Liver (tissue), 9 donors: Measurements from ENCODE around the gene CCDC201. TPM values are rescaled to one million over a fixed set of nuclear protein-coding genes. Genes with fewer than 3 reads are reported as not detected.
A peak's percentile ranks its signal among the peaks of the same experiment; 100 is the strongest.

Experiments
- DNase-seq: peaks from one replicate; pipeline ENCODE4 v3.0.0-alpha.2; 2017; ENCODE audit warnings: low spot score
- H3K27ac ChIP-seq, 2 donors: one replicate each; pipeline ENCODE4 v1.7.0; 2013; ENCODE audit warnings: inconsistent platforms in 2 of 2, low read length in 2 of 2, control low read depth in 1 of 2, low read depth in 1 of 2, mild to moderate bottlenecking in 1 of 2
- H3K27me3 ChIP-seq, 4 donors: one replicate each; pipeline versions ENCODE4 v1.6.1 to v1.7.0; 2013; ENCODE audit warnings: low read length in 3 of 4, inconsistent platforms in 1 of 4, mild to moderate bottlenecking in 1 of 4, moderate library complexity in 1 of 4; ENCODE audit not compliant: control insufficient read depth in 4 of 4, insufficient read depth in 4 of 4
- H3K36me3 ChIP-seq, 4 donors: one replicate each; pipeline versions ENCODE4 v1.6.1 to v1.7.0; 2013; ENCODE audit warnings: low read length in 3 of 4, mild to moderate bottlenecking in 3 of 4, low read depth in 1 of 4, moderate library complexity in 1 of 4; ENCODE audit not compliant: control insufficient read depth in 4 of 4, insufficient read depth in 3 of 4
- H3K4me1 ChIP-seq, 4 donors: one replicate each; pipeline versions ENCODE4 v1.6.1 to v1.7.0; 2013; ENCODE audit warnings: low read length in 3 of 4, mild to moderate bottlenecking in 3 of 4, moderate library complexity in 1 of 4; ENCODE audit not compliant: control insufficient read depth in 4 of 4, insufficient read depth in 4 of 4
- H3K4me3 ChIP-seq, 3 donors: one replicate each; pipeline versions ENCODE4 v1.6.1 to v1.7.0; 2013; ENCODE audit warnings: low read length in 3 of 3, control low read depth in 1 of 3, low read depth in 1 of 3, mild to moderate bottlenecking in 1 of 3
- H3K9ac ChIP-seq, 2 donors: one replicate each; pipeline ENCODE4 v1.7.0; 2013; ENCODE audit warnings: low read length in 2 of 2, mild to moderate bottlenecking in 2 of 2, moderate library complexity in 2 of 2, control low read depth in 1 of 2, low read depth in 1 of 2
- H3K9me3 ChIP-seq, 4 donors: one replicate each; pipeline versions ENCODE4 v1.6.1 to v1.7.0; 2013; ENCODE audit warnings: low read length in 3 of 4; ENCODE audit not compliant: control insufficient read depth in 4 of 4
- ATF3 ChIP-seq: IDR thresholded peaks from 2 replicates; pipeline ENCODE4 v1.6.1; 2016; ENCODE audit warnings: antibody characterized with exemption
- CTCF ChIP-seq: fragments of 150-350 bp; IDR thresholded peaks from 2 replicates; pipeline ENCODE4 v1.5.1; 2017; ENCODE audit warnings: improper control_type of control experiment, low read depth, low read length; ENCODE audit not compliant: missing input control
- EGR1 ChIP-seq, 2 donors: IDR thresholded peaks; 2 replicates each; pipeline ENCODE4 v1.6.1; 2016 to 2018; ENCODE audit warnings: antibody characterized with exemption in 2 of 2, low read depth in 2 of 2
- FOXA1 ChIP-seq: IDR thresholded peaks from 2 replicates; pipeline ENCODE4 v1.6.1; 2016; ENCODE audit warnings: antibody characterized with exemption
- FOXA2 ChIP-seq: IDR thresholded peaks from 2 replicates; pipeline ENCODE4 v1.6.1; 2016; ENCODE audit warnings: antibody characterized with exemption
- GABPA ChIP-seq, 2 donors: IDR thresholded peaks in 1 of 2; conservative IDR thresholded peaks in 1 of 2; 2 replicates each; pipeline ENCODE4 v1.6.1; 2016; ENCODE audit warnings: antibody characterized with exemption in 2 of 2, mild to moderate bottlenecking in 1 of 2, moderate library complexity in 1 of 2
- HNF4A ChIP-seq, 2 donors: conservative IDR thresholded peaks; 2 replicates each; pipeline ENCODE4 v1.6.1; 2016; ENCODE audit warnings: antibody characterized with exemption in 2 of 2, mild to moderate bottlenecking in 2 of 2
- HNF4G ChIP-seq: IDR thresholded peaks from 2 replicates; pipeline ENCODE4 v1.6.1; 2016; ENCODE audit warnings: antibody characterized with exemption
- JUND ChIP-seq, 2 donors: IDR thresholded peaks; 2 replicates each; pipeline ENCODE4 v1.6.1; 2016; ENCODE audit warnings: antibody characterized with exemption in 2 of 2
- NR2F2 ChIP-seq: IDR thresholded peaks from 2 replicates; pipeline ENCODE4 v1.6.1; 2016; ENCODE audit warnings: antibody characterized with exemption
- RAD21 ChIP-seq, 2 donors: IDR thresholded peaks; 2 replicates each; pipeline ENCODE4 v1.6.1; 2016; ENCODE audit warnings: antibody characterized with exemption in 2 of 2, mild to moderate bottlenecking in 2 of 2
- RXRA ChIP-seq, 2 donors: IDR thresholded peaks; 2 replicates each; pipeline ENCODE4 v1.6.1; 2017 to 2018; ENCODE audit warnings: antibody characterized with exemption in 2 of 2, mild to moderate bottlenecking in 1 of 2
- SP1 ChIP-seq: IDR thresholded peaks from 2 replicates; pipeline ENCODE4 v1.6.1; 2018; ENCODE audit warnings: antibody characterized with exemption, mild to moderate bottlenecking
- TAF1 ChIP-seq: conservative IDR thresholded peaks from 2 replicates; pipeline ENCODE4 v1.6.1; 2016; ENCODE audit warnings: antibody characterized with exemption, mild to moderate bottlenecking
- WGBS: extraction: QIAGEN DNeasy Blood & Tissue Kit; methylation state at CpG from one replicate; pipeline ENCODE4 v1.1.7; 2013; 5-methylcytosine and 5-hydroxymethylcytosine counted together
- polyA plus RNA-seq, 2 donors: library from polyadenylated mRNA; stranded (reverse) in 1 of 2; unstranded in 1 of 2; fragments of 200-250 nt in 1 of 2; fragments of >200 nt in 1 of 2; fragmentation: Nextera tagmentation in 1 of 2; extraction: Ambion mirVana in 1 of 2; gene quantifications; one replicate each; pipeline versions ENCODE4 v1.2.1 to v1.2.3, GENCODE V29; 2013 to 2015
- total RNA-seq, 2 donors: library from RNA; depleted of rRNA; stranded (reverse); fragments of >200 nt; gene quantifications; one replicate each; pipeline ENCODE4 v1.2.3, GENCODE V29; 2014
- TF ChIP-seq, protein P1 (sequence below): IDR thresholded peaks from 2 replicates; pipeline ENCODE4 v1.6.1; 2016; ENCODE audit warnings: antibody characterized with exemption
- TF ChIP-seq, protein P2 (sequence below): IDR thresholded peaks from 2 replicates; pipeline ENCODE4 v1.6.1; 2016; ENCODE audit warnings: antibody characterized with exemption
- TF ChIP-seq, protein P3 (sequence below): IDR thresholded peaks from 2 replicates; pipeline ENCODE4 v1.6.1; 2016; ENCODE audit warnings: antibody characterized with exemption, mild to moderate bottlenecking
- donor health status: healthy.
- donor health status: healthy.
- donor health status: healthy.
- donor health status: healthy.
- donor health status: healthy.

CCDC201 gene
- total and polyA plus RNA-seq, 4 donors, result not detected

- TF ChIP-seq, protein P1, sequence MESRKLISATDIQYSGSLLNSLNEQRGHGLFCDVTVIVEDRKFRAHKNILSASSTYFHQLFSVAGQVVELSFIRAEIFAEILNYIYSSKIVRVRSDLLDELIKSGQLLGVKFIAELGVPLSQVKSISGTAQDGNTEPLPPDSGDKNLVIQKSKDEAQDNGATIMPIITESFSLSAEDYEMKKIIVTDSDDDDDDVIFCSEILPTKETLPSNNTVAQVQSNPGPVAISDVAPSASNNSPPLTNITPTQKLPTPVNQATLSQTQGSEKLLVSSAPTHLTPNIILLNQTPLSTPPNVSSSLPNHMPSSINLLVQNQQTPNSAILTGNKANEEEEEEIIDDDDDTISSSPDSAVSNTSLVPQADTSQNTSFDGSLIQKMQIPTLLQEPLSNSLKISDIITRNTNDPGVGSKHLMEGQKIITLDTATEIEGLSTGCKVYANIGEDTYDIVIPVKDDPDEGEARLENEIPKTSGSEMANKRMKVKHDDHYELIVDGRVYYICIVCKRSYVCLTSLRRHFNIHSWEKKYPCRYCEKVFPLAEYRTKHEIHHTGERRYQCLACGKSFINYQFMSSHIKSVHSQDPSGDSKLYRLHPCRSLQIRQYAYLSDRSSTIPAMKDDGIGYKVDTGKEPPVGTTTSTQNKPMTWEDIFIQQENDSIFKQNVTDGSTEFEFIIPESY, result no peak
- TF ChIP-seq SP1 (no peak), FOXA2 (no peak), HNF4G (no peak), RAD21 (IDR thresholded peaks at IDR 0.05) (peak; percentile 88 to 94), RXRA (IDR thresholded peaks at IDR 0.05) (peak in 1 of 2 donors; percentile 5)
These were observed 49.0 kb upstream of the CCDC201 start (continued) for GRCh38 chr7:45921699-45922519.

- Histone ChIP-seq H3K27ac (peak overlapping the region; percentile 46 to 55), H3K27me3 (peaks cover 0 to 11% (median 1%) of the 10 kb centered on the region in 4 donors), H3K4me1 (peaks cover 4 to 38% (median 28%) of the 10 kb centered on the region in 4 donors), H3K4me3 (peak overlapping the region in 2 of 3 donors; percentile 28 to 61), H3K9ac (peak overlapping the region in 1 of 2 donors; percentile 64), H3K36me3 (no peaks in the 10 kb centered on the region), H3K9me3 (no peaks in the 10 kb centered on the region)
- no peak for DNase-seq
- TF ChIP-seq HNF4G (no peak), RXRA (IDR thresholded peaks at IDR 0.05) (no peak)
- 3% methylated on average over 31 of the region's 31 CpGs for WGBS
These were observed 48.5 kb upstream of the CCDC201 start for GRCh38 chr7:45921381-45921698.

GRCh38 chr7:45920502-45921380 is 47.9 kb upstream of the CCDC201 start, which contains the start of gene IGFBP3:
Gene IGFBP3 (minus strand): TSS chr7:45921272. CDS start chr7:45921140, 132 bp downstream.
- peaks cover 0 to 11% (median 1%) of the 10 kb centered on the region in 4 donors for H3K27me3 ChIP-seq
- WGBS, result 2% methylated on average over 111 of the region's 111 CpGs
- H3K9ac ChIP-seq, result peak within 1 kb of the TSS in 1 of 2 donors; percentile 65
- peaks cover 4 to 38% (median 28%) of the 10 kb centered on the region in 4 donors for H3K4me1 ChIP-seq
- H3K27ac ChIP-seq, result peak within 1 kb of the TSS; percentile 46 to 68
- no peak for DNase-seq
- H3K4me3 ChIP-seq, result peak within 1 kb of the TSS; percentile 42 to 61 (median 52)
- H3K9me3 ChIP-seq, result no peaks in the 10 kb centered on the region
- H3K36me3 ChIP-seq, result peaks cover 0 to 4% (median 0%) of the 10 kb centered on the region in 4 donors
- TF ChIP-seq FOXA2, result no peak
- TF ChIP-seq, protein P1, result no peak
- TF ChIP-seq HNF4A (conservative IDR thresholded peaks at IDR 0.05), result no peak
- no peak for TF ChIP-seq JUND (IDR thresholded peaks at IDR 0.05)
- TF ChIP-seq, protein P2, sequence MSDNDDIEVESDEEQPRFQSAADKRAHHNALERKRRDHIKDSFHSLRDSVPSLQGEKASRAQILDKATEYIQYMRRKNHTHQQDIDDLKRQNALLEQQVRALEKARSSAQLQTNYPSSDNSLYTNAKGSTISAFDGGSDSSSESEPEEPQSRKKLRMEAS, result no peak
- TF ChIP-seq, protein P3, sequence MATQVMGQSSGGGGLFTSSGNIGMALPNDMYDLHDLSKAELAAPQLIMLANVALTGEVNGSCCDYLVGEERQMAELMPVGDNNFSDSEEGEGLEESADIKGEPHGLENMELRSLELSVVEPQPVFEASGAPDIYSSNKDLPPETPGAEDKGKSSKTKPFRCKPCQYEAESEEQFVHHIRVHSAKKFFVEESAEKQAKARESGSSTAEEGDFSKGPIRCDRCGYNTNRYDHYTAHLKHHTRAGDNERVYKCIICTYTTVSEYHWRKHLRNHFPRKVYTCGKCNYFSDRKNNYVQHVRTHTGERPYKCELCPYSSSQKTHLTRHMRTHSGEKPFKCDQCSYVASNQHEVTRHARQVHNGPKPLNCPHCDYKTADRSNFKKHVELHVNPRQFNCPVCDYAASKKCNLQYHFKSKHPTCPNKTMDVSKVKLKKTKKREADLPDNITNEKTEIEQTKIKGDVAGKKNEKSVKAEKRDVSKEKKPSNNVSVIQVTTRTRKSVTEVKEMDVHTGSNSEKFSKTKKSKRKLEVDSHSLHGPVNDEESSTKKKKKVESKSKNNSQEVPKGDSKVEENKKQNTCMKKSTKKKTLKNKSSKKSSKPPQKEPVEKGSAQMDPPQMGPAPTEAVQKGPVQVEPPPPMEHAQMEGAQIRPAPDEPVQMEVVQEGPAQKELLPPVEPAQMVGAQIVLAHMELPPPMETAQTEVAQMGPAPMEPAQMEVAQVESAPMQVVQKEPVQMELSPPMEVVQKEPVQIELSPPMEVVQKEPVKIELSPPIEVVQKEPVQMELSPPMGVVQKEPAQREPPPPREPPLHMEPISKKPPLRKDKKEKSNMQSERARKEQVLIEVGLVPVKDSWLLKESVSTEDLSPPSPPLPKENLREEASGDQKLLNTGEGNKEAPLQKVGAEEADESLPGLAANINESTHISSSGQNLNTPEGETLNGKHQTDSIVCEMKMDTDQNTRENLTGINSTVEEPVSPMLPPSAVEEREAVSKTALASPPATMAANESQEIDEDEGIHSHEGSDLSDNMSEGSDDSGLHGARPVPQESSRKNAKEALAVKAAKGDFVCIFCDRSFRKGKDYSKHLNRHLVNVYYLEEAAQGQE, result no peak
- TF ChIP-seq EGR1 (IDR thresholded peaks at IDR 0.05; ENCODE audit: low read depth in 2 of 2), result no peak
- TF ChIP-seq NR2F2, result no peak
- no peak for TF ChIP-seq RXRA (IDR thresholded peaks at IDR 0.05)
- TF ChIP-seq SP1, result no peak
- TF ChIP-seq TAF1, result no peak
- no peak for TF ChIP-seq RAD21 (IDR thresholded peaks at IDR 0.05)
- no peak for TF ChIP-seq CTCF
- no peak for TF ChIP-seq FOXA1
- TF ChIP-seq HNF4G, result no peak
- no peak for TF ChIP-seq GABPA (IDR thresholded peaks at IDR 0.05 in 1 of 2, conservative IDR thresholded peaks at IDR 0.05 in 1 of 2)
- no peak for TF ChIP-seq ATF3
